HG03025 (cell line): ENCODE data around the gene SPATS2L.
"Not testable (repeated sequence)": the region's sequence is repeated elsewhere in the genome, so short reads cannot be mapped to it uniquely, and the experiment has no call there.

Experiments
- ATAC-seq: cut with Tn5 transposase; IDR thresholded peaks from one replicate; pipeline ENCODE4 v1.9.1; 2021; ENCODE audit warnings: mild to moderate bottlenecking, moderate library complexity; ENCODE audit not compliant: unreplicated experiment, low FRiP score

The SPATS2L gene

DNA sequence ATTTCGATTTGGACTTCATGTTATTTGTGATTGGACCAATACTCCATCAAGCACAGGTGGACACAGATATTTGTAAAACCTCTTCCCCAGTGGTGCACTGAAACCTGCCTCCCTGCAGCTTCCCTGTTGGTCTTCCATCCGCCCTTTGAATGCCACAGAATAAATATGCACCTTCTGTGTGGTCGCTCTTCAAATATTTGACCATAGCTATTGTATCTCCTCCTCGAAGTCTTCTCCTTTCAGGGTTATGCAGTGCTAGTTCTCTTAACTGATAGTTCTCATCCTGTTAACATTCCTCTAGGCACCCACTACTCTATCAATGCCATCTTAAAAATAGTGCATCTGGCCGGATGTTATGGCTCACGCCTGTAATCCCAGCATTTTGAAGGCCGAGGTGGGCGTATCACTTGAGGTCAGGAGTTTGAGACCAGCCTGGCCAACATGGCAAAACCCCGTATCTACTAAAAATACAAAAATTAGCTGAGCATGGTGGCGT is 12.5 kb downstream of the SPATS2L start:
- ATAC-seq: no peak

GRCh38 chr2:200319548-200320337 is 13.2 kb downstream of the SPATS2L start:
- no peak for ATAC-seq

DNA sequence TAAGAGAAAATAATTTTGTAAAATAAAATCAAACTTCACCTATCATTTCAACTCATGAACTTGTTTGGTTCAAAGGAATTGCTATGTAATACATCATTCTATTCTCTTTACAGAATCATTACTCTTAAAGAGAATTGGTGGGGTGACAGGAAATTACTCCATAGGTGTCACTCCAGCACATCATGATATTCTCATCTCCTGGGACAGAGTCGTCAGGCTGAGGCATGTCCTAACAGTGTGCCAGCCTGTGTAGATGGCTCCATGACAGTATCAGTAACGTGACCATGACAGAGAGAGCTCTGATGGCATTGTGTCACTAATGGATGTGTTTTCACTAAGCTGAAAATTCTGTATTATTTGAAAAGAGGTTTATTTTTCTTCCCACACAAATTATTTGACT is 13.9 kb downstream of the SPATS2L start:
- no peak for ATAC-seq

DNA sequence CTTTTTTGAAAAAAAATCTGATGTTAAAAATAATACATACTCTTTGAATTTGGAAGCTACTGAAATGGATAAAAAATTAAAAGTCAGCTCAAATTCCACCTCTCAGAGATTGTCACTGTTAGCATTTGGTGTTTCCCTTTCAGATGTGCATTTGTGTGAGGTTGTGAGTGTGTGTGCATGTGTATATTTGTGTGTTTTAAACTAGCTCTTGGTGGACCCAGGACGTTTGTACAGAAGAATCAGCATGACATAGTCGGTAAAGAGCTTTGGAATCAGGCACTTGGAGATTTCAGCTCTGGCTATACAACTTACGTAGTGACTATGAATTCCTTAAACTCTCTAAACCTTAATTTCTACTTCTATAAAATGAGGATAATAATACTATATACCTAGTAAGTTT is 14.5 kb downstream of the SPATS2L start:
- ATAC-seq: no peak

DNA sequence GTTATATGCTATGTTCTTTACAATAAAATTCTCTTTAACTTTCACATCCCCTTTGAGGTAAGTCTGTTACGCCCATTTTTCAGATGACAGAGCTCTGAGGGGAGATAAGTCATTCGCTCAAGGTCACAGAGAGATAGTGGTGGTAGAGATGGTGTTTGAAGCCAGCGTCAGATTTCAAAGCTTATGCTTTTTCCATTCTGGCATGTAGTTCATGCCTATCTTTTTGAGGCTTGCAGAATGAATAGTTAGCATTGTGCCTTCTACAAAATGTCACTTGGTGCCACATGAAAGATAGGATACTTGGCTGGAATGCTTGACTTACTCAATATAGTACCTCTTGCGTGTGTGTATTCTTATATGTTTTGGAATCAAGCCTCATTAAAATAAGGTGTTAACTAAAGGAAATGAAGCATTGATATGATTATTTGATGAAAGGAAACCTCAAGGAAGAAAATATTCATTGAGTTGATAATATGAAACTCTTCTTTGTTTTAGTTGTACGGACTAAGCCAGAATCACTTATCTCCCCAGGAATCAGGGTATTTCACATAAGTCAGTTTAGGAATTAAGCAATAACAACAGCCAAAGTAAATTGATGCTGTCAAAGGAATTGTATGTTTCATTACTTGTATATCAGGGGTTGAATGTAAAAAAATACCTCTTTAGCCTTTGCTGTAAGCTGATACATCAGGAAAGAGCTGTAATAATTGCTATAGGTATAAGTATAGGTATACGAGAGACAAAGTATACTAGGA is 15.5 kb downstream of the SPATS2L start:
- no peak for ATAC-seq

- no peak for ATAC-seq
These were observed 16.1 kb downstream of the SPATS2L start for GRCh38 chr2:200322607-200323006.

GRCh38 chr2:200324362-200324761 is 17.9 kb downstream of the SPATS2L start:
- no peak for ATAC-seq

GRCh38 chr2:200329384-200329783 is 22.9 kb downstream of the SPATS2L start:
- no peak for ATAC-seq

- no peak for ATAC-seq
These were observed 23.3 kb downstream of the SPATS2L start for GRCh38 chr2:200329798-200330197.

- no peak for ATAC-seq
These were observed 24.0 kb downstream of the SPATS2L start for GRCh38 chr2:200330351-200331060.

- ATAC-seq: no peak
These were observed 24.5 kb downstream of the SPATS2L start for GRCh38 chr2:200331061-200331400.

- no peak for ATAC-seq
These were observed 29.2 kb downstream of the SPATS2L start for GRCh38 chr2:200335657-200336056.

GRCh38 chr2:200336980-200337615 is 30.6 kb downstream of the SPATS2L start:
- no peak for ATAC-seq

GRCh38 chr2:200337621-200338020 is 31.1 kb downstream of the SPATS2L start:
- no peak for ATAC-seq

DNA sequence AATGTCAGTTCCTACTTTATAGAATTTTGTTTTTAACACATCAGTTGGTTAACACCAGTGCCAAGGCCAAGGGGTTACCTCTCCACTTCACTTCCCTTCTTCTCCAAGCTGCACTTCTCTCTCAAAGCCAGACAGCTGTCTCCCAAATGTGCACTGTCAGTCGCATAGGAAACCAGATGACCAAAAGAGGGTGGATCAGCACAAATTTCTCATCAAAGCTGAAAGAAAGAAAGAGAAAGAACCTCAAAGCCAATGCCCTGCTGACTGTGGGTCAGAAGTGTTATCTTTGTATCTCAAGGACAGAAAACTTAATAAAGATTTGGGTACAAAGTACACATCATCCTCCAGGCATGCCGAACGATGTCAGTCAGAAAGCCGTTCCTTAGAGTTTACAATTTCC is 32.2 kb downstream of the SPATS2L start:
- no peak for ATAC-seq

DNA sequence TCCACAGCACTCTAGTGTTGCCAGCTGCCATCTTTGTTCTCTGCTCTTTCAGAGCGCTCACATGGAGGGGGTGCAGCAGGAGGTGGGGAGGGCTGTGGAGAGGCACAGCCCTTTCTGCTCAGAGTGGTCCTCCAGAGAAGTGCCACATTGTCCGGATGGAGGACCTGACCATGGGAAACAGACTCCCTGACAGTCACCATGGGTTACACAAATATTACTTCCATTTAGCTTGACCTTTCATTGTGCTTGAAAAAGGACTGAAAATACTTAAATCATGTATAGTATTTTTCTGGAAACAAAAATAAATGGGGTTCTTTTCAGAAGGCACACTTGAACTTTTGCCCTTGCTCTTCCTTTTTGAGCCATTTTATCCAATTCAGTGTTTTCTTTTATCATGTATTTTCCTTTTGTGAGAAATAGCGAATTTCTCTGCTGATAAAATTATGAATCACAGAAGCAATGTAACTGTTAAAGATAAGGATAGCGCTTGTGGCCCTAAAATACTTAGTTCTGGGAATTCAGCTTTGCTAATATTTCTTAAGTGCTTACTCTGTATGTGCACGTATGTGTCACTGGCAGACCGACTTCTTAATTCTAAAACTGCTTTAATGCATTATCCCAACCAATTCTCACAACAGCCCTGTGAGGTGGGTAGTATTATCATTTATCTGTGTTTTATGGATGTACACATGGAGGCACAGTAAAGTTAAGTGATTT is 34.2 kb downstream of the SPATS2L start:
- no peak for ATAC-seq

- no peak for ATAC-seq
These were observed 34.9 kb downstream of the SPATS2L start for GRCh38 chr2:200341376-200341775.

DNA sequence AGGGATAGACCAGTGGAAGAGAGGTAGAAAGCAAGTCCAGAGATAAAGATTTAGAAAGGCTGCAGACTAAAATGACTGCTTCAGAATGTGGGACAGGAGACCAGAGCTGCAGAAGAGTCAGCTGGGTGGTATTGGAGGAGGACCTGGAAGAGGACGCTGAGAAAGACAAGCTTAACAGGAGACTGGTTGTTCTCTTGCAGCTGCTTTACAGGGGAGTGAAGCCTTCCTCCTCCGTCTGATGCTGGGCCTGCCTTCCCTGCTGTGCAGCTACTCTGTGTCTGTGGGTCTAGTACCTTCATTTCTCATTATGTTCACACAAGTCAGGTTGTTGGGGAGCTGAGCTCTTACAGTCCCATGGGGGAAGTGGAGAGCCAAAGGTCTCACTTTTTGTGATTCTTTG is 35.7 kb downstream of the SPATS2L start:
- no peak for ATAC-seq

GRCh38 chr2:200342654-200343053 is 36.2 kb downstream of the SPATS2L start:
- ATAC-seq: no peak

DNA sequence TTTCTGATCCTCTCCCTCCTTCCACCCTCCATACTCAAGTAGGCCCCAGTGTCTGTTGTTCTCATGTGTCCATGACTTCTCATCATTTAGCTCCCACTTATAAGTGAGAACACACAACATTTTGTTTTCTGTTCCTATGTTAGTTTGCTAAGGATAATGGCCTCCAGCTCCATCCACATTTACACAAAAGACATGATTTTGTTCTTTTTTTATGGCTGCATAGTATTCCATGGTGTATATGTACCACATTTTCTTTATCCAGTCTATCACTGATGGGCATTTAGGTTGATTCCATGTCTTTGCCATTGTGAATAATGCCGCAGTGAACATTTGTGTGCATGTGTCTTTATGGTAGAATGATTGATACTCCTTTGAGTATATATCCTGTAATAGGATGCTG is 37.7 kb downstream of the SPATS2L start:
- not testable (repeated sequence) for ATAC-seq
